ENCODE results near the gene MRGPRX3.
"Not testable (repeated sequence)": the region's sequence is repeated elsewhere in the genome, so short reads cannot be mapped to it uniquely, and the experiment has no call there.

Gene MRGPRX3

GRCh38 chr11:18132341-18132740, at the start of gene MRGPRX3:
MRGPRX3 (plus strand) TSS chr11:18132571; CDS start chr11:18137203, 4,632 bp downstream.
- DNase-seq (ENCODE audit: low read depth in 1 of 2, low spot score in 1 of 2) = no peak

- DNase-seq (ENCODE audit: low read depth in 1 of 2, low spot score in 1 of 2) = no peak
Measured at GRCh38 chr11:18088366-18088765, 44.0 kb upstream of the MRGPRX3 start.

- no peak for DNase-seq (ENCODE audit: low read depth in 1 of 2, low spot score in 1 of 2)
Measured at GRCh38 chr11:18088966-18089365, 43.4 kb upstream of the MRGPRX3 start.

- DNase-seq (ENCODE audit: low read depth in 1 of 2, low spot score in 1 of 2) = no peak
Measured at GRCh38 chr11:18091731-18092130, 40.6 kb upstream of the MRGPRX3 start.

GRCh38 chr11:18093959-18094358, 38.4 kb upstream of the MRGPRX3 start:
- DNase-seq (ENCODE audit: low read depth in 1 of 2, low spot score in 1 of 2) = no peak

GRCh38 chr11:18100926-18101656, 31.3 kb upstream of the MRGPRX3 start:
- no peak for DNase-seq (ENCODE audit: low read depth in 1 of 2, low spot score in 1 of 2)

- no peak for DNase-seq (ENCODE audit: low read depth in 1 of 2, low spot score in 1 of 2)
Measured at GRCh38 chr11:18105086-18105801, 27.1 kb upstream of the MRGPRX3 start.

- DNase-seq (ENCODE audit: low read depth in 1 of 2, low spot score in 1 of 2) = peak; percentile 83 to 87
Measured at GRCh38 chr11:18105802-18106574, 26.4 kb upstream of the MRGPRX3 start, which contains the start of gene SAAL1. SAAL1 (minus strand) TSS chr11:18106082; CDS start chr11:18106041, 41 bp downstream.

- no peak for DNase-seq (ENCODE audit: low read depth in 1 of 2, low spot score in 1 of 2)
Measured at GRCh38 chr11:18106688-18107087, 25.7 kb upstream of the MRGPRX3 start.

- DNase-seq (ENCODE audit: low read depth in 1 of 2, low spot score in 1 of 2) = no peak
Measured at GRCh38 chr11:18108254-18108653, 24.1 kb upstream of the MRGPRX3 start.

- DNase-seq (ENCODE audit: low read depth in 1 of 2, low spot score in 1 of 2) = no peak
Measured at GRCh38 chr11:18111005-18111404, 21.4 kb upstream of the MRGPRX3 start.

GRCh38 chr11:18115360-18116127, 16.8 kb upstream of the MRGPRX3 start:
- DNase-seq (ENCODE audit: low read depth in 1 of 2, low spot score in 1 of 2) = peak; percentile 37 to 66

- DNase-seq (ENCODE audit: low read depth in 1 of 2, low spot score in 1 of 2) = not testable (repeated sequence)
Measured at GRCh38 chr11:18121331-18121828, 11.0 kb upstream of the MRGPRX3 start.

GRCh38 chr11:18131115-18131514, 1.3 kb upstream of the MRGPRX3 start:
- DNase-seq (ENCODE audit: low read depth in 1 of 2, low spot score in 1 of 2) = not testable (repeated sequence)

- DNase-seq (ENCODE audit: low read depth in 1 of 2, low spot score in 1 of 2) = no peak
Measured at GRCh38 chr11:18135308-18135707, 2.9 kb downstream of the MRGPRX3 start.

- no peak for DNase-seq (ENCODE audit: low read depth in 1 of 2, low spot score in 1 of 2)
Measured at GRCh38 chr11:18137186-18137800, 4.9 kb downstream of the MRGPRX3 start.

GRCh38 chr11:18140145-18140544, 7.8 kb downstream of the MRGPRX3 start:
- no peak for DNase-seq (ENCODE audit: low read depth in 1 of 2, low spot score in 1 of 2)

- no peak for DNase-seq (ENCODE audit: low read depth in 1 of 2, low spot score in 1 of 2)
Measured at GRCh38 chr11:18144243-18144642, 11.9 kb downstream of the MRGPRX3 start.

- DNase-seq (ENCODE audit: low read depth in 1 of 2, low spot score in 1 of 2) = no peak
Measured at GRCh38 chr11:18145025-18145424, 12.7 kb downstream of the MRGPRX3 start.

- no peak for DNase-seq (ENCODE audit: low read depth in 1 of 2, low spot score in 1 of 2)
Measured at GRCh38 chr11:18145837-18146236, 13.5 kb downstream of the MRGPRX3 start.
